CD4-positive, alpha-beta T cell treated with Interleukin-12 subunit alpha and Interleukin-12 subunit beta, for 1 hour (primary cell): ENCODE results near the gene MSI1.

ENCODE experiments used
- DNase-seq: peaks from one replicate; pipeline ENCODE4 v3.0.0-alpha.2; 2020

MSI1 gene

GRCh38 chr12:120368789-120369602, at the start of gene MSI1:
Gene MSI1, minus strand, starts transcription at chr12:120369164. Its CDS starts 73 bp downstream, at chr12:120369091.
- no peak for DNase-seq

- no peak for DNase-seq
These were observed 49.1 kb upstream of the MSI1 start for GRCh38 chr12:120417917-120418580.

- no peak for DNase-seq
These were observed 47.7 kb upstream of the MSI1 start for GRCh38 chr12:120416490-120417216.

- DNase-seq: no peak
These were observed 45.1 kb upstream of the MSI1 start for GRCh38 chr12:120413901-120414695.

- no peak for DNase-seq
These were observed 43.5 kb upstream of the MSI1 start for GRCh38 chr12:120412421-120412820.

GRCh38 chr12:120408771-120409170, 39.8 kb upstream of the MSI1 start:
- DNase-seq: no peak

GRCh38 chr12:120406553-120406952, 37.6 kb upstream of the MSI1 start:
- no peak for DNase-seq

- no peak for DNase-seq
These were observed 37.1 kb upstream of the MSI1 start for GRCh38 chr12:120406069-120406468.

- DNase-seq: no peak
These were observed 35.3 kb upstream of the MSI1 start for GRCh38 chr12:120404271-120404670.

GRCh38 chr12:120403869-120404268, 34.9 kb upstream of the MSI1 start:
- no peak for DNase-seq

- DNase-seq: no peak
These were observed 33.3 kb upstream of the MSI1 start for GRCh38 chr12:120402217-120402616.

- DNase-seq: no peak
These were observed 30.6 kb upstream of the MSI1 start for GRCh38 chr12:120399531-120399930.

GRCh38 chr12:120397824-120398540, 29.0 kb upstream of the MSI1 start:
- no peak for DNase-seq

GRCh38 chr12:120394483-120395367, 25.8 kb upstream of the MSI1 start:
- no peak for DNase-seq

- DNase-seq: no peak
These were observed 21.7 kb upstream of the MSI1 start for GRCh38 chr12:120390540-120391120.

- DNase-seq: no peak
These were observed 19.9 kb upstream of the MSI1 start for GRCh38 chr12:120388691-120389481.

GRCh38 chr12:120381752-120382419, 12.9 kb upstream of the MSI1 start:
- DNase-seq: no peak

- DNase-seq: no peak
These were observed 9.1 kb upstream of the MSI1 start for GRCh38 chr12:120378036-120378435.

GRCh38 chr12:120377611-120378010, 8.6 kb upstream of the MSI1 start:
- DNase-seq: no peak
